Measurements from ENCODE around the gene PPP1CB.

Gene PPP1CB

DNA sequence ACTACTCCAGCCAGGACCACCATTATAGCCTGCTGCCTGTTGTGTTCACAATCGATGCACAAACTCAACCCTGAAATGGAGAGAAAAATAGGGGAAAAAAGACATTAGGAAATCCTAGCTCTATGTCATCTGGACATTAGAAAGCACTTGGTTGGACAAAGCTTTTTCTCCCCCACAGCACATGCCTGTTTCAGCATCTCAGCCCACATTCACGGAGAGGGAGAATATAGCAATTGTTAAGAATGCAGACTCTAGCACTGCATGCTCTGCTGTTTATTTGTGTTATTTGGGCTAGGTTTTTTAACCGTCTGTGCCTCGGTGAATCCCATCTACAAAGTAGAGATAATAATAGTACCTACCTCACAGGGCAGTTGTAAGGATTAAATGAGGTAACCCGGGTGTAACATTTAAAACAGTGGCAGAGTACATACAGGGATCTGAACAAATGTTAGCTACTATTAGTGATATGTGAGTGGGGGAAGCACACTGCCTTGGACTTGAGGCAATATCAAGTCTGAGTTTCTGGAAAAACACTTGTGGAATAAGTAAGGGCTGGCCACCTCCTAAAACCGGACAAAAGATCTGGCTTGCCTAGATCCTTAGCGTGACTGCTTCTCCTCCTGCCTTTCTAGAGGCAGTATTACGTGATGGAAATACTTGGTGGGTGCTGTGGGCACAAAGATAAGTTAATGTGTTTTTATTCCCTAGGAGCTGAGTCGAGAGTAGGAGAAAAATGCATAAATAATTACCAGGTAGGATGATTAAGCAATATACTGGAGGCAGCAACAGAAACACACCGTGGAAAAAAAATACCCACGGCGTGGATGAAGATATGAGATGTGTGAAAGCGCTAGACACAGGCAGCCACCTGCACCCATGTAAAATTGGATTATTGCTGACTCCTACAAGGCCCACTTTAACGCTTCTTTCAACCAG is 1.0 kb upstream of the PPP1CB start:
- H3K4me3 ChIP-seq (ENCODE audit: low read length), result peak overlapping the region; percentile 96
- TF ChIP-seq ZNF274 (IDR thresholded peaks at IDR 0.05; ENCODE audit: low read depth, low read length), result no peak

DNA sequence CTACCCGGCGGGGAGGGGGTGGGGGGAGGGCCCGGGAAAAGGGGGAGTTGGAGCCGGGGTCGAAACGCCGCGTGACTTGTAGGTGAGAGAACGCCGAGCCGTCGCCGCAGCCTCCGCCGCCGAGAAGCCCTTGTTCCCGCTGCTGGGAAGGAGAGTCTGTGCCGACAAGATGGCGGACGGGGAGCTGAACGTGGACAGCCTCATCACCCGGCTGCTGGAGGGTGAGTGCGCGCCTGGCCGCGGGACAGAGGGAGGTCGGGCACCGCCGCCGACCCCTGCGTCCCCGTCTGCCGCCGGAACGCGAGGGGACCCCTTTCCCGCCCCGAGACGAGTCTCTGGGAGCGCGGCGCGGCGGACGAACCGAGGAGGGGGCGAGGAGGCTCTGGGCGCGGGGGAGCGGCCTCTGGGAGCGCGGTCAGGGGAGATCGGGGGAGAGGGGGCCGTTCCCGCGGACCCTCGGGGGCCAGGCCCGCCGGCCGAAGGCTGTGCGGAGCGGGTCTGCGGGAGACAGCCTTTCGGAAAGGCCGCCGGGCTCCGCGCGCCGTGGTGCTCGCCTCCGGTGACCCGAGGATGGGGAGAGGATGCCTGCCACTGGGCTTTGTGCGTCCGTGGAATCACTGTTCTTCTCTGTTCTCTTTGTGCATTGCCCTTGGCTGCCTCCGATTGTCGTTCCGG is 463 bp downstream of the PPP1CB start:
- TF ChIP-seq ZNF274 (IDR thresholded peaks at IDR 0.05; ENCODE audit: low read depth, low read length), result no peak
- H3K4me3 ChIP-seq (ENCODE audit: low read length), result peak overlapping the region; percentile 96

DNA sequence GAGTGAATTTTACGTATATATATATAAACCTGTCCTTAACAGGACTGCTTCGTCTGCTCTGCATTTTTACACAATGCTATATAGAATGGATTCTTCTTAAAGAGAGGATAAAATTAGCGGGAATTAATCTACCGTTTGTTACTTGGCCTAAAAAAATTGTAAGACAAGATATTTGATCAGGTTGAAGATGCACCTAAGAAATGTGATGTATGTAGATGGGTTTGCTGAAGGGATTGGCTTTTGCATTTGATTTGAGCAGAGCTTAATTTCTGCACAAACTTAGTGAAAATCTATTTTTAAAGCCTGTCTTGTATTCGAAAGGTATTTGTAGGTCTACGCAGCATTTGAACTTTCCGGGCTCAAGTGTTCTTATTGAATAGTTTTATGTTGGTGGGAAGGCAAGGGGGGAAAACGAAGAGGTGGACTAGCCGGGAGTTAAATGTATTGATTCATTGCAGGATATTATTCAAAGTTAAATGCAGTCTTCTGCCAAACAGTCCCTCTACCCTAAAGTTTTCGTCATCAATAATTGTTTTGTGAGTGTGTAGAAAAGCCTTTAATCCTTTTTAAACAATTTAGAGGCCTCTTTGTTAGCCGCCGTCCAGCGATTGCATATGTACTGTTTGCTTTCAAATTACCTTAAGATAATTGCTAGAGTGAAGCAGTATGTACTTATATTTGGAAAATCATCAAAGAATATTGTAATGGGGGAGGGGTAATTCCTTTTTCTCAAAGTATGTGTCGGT is 1.2 kb downstream of the PPP1CB start:
- TF ChIP-seq ZNF274 (IDR thresholded peaks at IDR 0.05; ENCODE audit: low read depth, low read length), result no peak
- peak overlapping the region; percentile 96 for H3K4me3 ChIP-seq (ENCODE audit: low read length)

DNA sequence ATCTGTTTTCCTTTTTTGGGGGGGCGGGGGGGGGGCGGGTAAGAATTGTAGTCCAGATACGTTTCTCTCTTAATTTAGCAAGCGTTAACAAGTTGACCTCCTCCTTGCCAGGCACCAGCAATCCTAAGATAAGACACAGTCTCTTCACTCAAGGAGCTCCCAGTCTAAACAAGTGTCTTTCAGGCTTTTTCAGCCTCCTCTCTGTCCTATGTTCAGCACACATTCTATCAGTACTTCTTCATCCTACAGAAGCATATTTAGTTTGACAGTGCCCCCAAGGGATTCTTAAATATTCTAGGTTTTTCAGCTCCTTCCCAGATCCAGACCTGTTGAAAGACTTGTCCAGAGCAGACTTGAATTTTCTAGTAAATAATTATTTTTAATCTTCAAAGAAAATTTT is 2.7 kb downstream of the PPP1CB start:
- TF ChIP-seq ZNF274 (IDR thresholded peaks at IDR 0.05; ENCODE audit: low read depth, low read length), result no peak
- no peak overlapping the region; the same call in 1 of the 2 replicates for H3K4me3 ChIP-seq (ENCODE audit: low read length)

DNA sequence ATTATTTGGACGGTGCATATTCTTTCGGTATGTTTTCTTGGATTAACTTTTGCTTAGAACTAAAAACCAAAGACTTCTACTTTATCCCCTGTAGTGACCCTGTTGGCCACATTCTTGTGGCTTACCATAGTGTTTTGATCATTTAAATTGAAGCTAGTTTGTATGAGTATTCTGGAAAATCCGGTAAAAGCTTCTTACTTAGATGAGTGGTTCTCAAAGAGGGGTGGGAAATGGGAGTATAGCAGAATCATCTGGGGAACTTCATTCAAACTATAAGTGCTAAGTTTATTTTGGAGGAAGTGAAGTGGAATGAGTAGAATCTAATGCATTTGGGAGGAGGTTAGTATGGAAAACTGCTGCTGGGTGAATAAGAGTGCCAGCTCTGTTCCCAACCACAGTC is 3.8 kb downstream of the PPP1CB start:
- TF ChIP-seq ZNF274 (IDR thresholded peaks at IDR 0.05; ENCODE audit: low read depth, low read length), result no peak
- H3K4me3 ChIP-seq (ENCODE audit: low read length), result no peak overlapping the region

DNA sequence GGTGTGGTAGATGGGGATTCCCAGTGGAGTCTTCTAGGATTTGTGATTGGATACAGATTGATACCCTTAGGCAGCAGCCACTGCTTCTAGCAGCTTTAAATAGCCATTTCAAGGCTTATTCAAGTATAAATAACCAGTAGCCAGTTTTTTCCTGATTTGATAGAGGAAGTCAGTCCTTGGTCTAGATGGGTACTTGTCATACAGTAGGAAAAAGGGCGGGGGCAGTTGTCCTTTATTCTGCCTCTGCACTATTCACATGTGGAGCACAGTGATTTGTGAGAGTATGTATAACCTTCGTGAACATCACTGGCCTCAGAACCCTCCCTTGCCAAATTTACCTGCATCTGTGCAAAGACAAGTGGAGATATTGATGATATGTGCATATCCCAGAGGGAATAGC is 6.8 kb downstream of the PPP1CB start:
- no peak overlapping the region for H3K4me3 ChIP-seq (ENCODE audit: low read length)
- no peak for TF ChIP-seq ZNF274 (IDR thresholded peaks at IDR 0.05; ENCODE audit: low read depth, low read length)

DNA sequence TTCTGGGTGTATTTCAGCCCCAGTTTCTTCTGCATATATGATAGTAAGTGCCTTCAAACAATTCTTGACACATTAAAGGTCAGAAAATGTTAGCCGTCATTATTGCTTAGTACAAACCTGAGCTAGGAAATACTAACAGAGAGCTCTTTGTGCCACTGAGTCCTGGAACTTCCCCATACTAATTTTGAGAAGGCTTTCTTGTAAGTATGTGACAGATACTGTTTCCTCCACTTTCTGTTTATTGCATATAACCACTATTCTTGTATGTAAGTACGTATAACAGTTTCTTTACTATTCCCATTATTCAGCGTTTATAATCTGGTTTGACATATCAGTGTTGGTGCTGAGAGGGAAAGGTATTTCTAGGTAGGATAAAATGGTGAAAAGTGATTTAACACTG is 9.8 kb downstream of the PPP1CB start:
- TF ChIP-seq ZNF274 (IDR thresholded peaks at IDR 0.05; ENCODE audit: low read depth, low read length), result no peak
- H3K4me3 ChIP-seq (ENCODE audit: low read length), result no peak overlapping the region

DNA sequence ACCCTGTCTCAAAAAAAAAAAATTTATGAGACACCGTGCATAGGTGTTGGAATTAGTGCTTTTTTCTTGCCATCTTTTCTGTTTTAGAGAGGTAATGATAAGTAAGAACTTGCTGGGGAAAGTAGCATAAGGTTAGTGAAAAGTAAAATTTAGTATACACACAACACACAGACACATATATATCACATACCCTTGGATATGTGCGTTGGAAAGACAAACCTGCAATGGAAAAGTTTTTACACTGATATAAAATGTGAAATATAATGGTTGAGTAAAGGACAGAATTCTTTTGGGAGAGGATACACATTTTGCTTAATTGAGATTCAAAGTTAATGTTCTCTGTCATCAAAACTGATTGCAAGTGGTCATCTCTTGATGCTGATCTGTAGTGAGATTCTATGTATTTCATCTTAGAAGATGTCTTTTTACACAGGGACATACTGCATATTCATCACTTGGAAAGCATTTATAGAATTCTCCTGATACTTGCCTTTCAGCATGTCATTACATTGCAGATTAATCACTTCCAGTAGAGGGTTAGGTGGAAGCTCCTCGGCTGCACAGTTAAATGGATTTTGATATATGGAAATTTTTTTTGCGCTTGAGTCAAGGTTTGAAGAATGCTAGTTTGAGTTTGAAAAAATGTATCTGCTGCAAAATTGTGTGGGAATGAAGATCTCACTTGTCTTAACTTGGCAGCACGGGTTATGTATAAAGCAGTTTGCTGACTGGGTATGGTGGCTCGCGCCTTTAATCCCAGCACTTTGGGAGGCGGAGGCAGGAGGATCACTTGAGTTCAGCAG is 13.5 kb downstream of the PPP1CB start:
- no peak for TF ChIP-seq ZNF274 (IDR thresholded peaks at IDR 0.05; ENCODE audit: low read depth, low read length)
- no peak overlapping the region for H3K4me3 ChIP-seq (ENCODE audit: low read length)

DNA sequence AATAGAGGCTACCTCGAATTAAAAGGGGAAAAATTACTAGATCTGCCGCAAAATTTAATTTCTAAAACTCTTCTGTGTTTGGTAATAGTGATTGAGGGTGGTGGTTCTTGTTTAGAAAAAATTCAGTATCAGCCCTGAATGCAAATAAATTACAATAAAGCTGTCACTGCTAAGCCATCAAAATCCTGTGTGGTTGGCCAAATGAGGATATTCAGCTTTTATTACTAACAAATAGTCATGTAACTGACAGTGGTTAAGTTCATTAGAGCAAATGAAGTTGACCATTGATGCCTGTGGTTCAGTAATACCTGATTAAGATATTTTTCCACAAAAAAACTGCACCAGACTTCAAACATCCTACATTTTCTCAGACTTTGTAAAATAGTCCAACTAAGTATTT is 14.4 kb downstream of the PPP1CB start:
- TF ChIP-seq ZNF274 (IDR thresholded peaks at IDR 0.05; ENCODE audit: low read depth, low read length), result no peak
- no peak overlapping the region for H3K4me3 ChIP-seq (ENCODE audit: low read length)

DNA sequence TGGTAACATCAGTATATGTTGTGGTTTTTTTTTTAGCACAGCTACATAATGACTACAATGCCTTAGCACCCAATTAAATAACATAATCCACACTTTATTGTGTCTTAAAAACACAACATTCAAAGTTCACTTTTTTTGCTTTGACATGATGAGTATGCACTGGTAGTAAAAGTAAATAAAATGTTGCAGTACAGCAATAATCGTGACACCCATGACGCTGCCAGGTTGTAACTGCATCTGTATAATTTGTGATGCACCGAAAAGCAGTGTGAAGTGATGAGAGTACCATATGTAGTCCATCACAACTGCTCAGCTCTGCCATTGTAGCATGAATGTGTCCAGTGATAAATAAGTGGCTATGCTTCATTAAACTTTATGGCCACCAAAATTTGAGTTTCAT is 15.7 kb downstream of the PPP1CB start:
- no peak for TF ChIP-seq ZNF274 (IDR thresholded peaks at IDR 0.05; ENCODE audit: low read depth, low read length)
- H3K4me3 ChIP-seq (ENCODE audit: low read length), result no peak overlapping the region

DNA sequence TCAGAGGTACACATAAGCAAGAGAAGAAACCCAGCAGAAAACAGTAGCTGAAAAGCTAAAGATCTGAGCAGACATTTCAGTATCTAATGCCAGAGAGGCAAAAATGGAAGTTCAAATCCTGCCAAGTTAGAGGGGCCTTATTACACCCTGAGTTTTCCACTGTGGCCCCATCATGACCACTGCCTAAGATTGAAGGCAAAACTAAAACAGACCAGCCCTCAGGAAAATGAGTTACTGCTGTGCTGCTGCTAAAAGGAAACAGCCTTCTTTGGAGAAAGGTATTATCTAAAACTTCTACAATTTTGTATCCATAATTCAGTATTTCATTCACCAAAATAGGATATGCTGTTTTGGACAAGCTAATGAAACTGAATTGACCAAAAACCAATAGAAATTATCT is 16.8 kb downstream of the PPP1CB start:
- no peak for TF ChIP-seq ZNF274 (IDR thresholded peaks at IDR 0.05; ENCODE audit: low read depth, low read length)

DNA sequence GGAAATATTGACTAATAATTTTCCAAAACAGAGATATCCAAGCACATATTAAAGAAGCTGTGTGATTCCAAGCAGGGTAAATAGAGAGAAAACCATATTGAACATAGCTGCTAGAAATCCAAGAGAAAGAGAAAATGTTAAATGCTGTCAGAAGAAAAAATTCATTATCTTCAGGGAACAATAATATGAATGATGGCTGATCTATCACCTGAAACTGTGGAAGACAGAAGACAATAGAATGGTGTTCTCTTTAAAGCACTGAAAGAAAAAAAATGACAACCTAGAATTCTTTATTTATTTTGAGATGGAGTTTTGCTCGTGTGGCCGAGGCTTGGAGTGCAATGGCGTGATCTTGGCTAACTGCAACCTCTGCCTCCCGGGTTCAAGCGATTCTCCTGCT is 17.3 kb downstream of the PPP1CB start:
- no peak for TF ChIP-seq ZNF274 (IDR thresholded peaks at IDR 0.05; ENCODE audit: low read depth, low read length)
- H3K4me3 ChIP-seq (ENCODE audit: low read length), result no peak overlapping the region

More for the DNA sequence above, 16.8 kb downstream of the PPP1CB start:
- H3K4me3 ChIP-seq (ENCODE audit: low read length), result no peak overlapping the region

DNA sequence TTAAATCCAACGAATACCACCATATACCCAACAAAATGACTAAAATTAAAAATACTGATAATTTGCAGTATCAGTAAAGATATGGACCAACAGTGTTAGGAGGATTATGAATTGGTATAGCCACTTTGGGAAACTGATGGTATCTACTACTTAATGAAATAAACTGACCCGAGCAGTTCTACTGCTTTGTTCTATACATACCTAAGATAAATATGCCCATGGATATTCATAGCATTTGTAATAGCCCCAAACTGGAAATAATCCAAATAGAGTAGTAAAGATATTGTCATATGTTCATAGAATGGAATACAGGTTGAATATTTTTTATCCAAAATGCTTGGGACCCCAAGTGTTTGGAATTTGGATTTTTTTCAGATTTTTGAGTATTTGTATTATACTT is 20.7 kb downstream of the PPP1CB start:
- no peak overlapping the region for H3K4me3 ChIP-seq (ENCODE audit: low read length)
- no peak for TF ChIP-seq ZNF274 (IDR thresholded peaks at IDR 0.05; ENCODE audit: low read depth, low read length)

DNA sequence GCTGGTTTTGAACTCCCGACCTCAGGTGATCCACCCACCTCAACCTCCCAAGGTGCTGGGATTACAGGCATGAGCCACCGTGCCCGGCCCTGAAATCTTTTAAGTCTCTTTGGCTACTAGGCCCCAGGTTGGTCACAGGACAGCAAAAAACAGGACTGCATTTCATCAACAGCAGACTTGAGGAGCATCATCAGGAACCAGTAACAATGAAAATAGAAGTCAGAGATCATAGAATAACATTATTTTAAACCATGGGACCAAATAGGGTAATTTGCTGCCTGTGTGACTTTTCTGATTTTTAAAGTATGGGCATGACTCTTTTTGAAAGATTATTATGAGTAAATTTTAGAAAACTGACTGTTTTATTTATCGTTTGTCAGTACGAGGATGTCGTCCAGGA is 24.8 kb downstream of the PPP1CB start:
- no peak overlapping the region for H3K4me3 ChIP-seq (ENCODE audit: low read length)
- no peak for TF ChIP-seq ZNF274 (IDR thresholded peaks at IDR 0.05; ENCODE audit: low read depth, low read length)

All from GM08714 (cell line).